GM23338 (cell line): ENCODE data around the gene VAV3. TPM values are rescaled to one million over a fixed set of nuclear protein-coding genes. Genes with fewer than 3 reads are reported as not detected.

Experiments
- ATAC-seq: fragments of 200-7000 bp; cut with Tn5 transposase; 3 replicates; pipeline ENCODE4 v1.9.1; 2020
- DNase-seq: peaks from one replicate; pipeline ENCODE4 v3.0.0-alpha.2; 2015; ENCODE audit warnings: low spot score
- H2AFZ ChIP-seq: fragments of 200-600 bp; sonication (generic); 2 replicates; pipeline ENCODE4 v1.8.0; 2016; ENCODE audit warnings: antibody characterized with exemption, mild to moderate bottlenecking, moderate library complexity
- H3F3A ChIP-seq: fragments of 200-600 bp; sonication (generic); replicated peaks from 2 replicates; pipeline ENCODE4 v1.8.0; 2017; ENCODE audit warnings: antibody characterized with exemption, mixed run types, low read depth
- H3K27ac ChIP-seq: fragments of 200-600 bp; sonication (generic); 2 replicates; pipeline ENCODE4 v1.6.1; 2016; ENCODE audit warnings: low read depth
- H3K27me3 ChIP-seq: fragments of 200-600 bp; sonication (generic); 2 replicates; pipeline ENCODE4 v1.8.0; 2016; ENCODE audit warnings: mild to moderate bottlenecking, mixed run types, moderate library complexity; ENCODE audit not compliant: insufficient read depth
- H3K36me3 ChIP-seq: fragments of 200-600 bp; sonication (generic); 2 replicates; pipeline ENCODE4 v1.8.0; 2016; ENCODE audit warnings: mild to moderate bottlenecking; ENCODE audit not compliant: insufficient read depth
- H3K4me1 ChIP-seq: fragments of 200-600 bp; sonication (generic); 2 replicates; pipeline ENCODE4 v1.8.0; 2016; ENCODE audit warnings: mild to moderate bottlenecking, moderate library complexity; ENCODE audit not compliant: insufficient read depth
- H3K4me2 ChIP-seq: fragments of 200-600 bp; sonication (generic); 2 replicates; pipeline ENCODE4 v1.7.1; 2017; ENCODE audit warnings: mixed run types
- H3K4me3 ChIP-seq: fragments of 200-600 bp; sonication (generic); 2 replicates; pipeline ENCODE4 v1.6.1; 2016; ENCODE audit warnings: mixed run types
- H3K79me2 ChIP-seq: fragments of 200-600 bp; sonication (generic); replicated peaks from 2 replicates; pipeline ENCODE4 v1.8.0; 2017; ENCODE audit warnings: mild to moderate bottlenecking; ENCODE audit not compliant: insufficient read depth
- H3K9me2 ChIP-seq: fragments of 200-600 bp; sonication (generic); 2 replicates; pipeline ENCODE4 v1.8.0; 2017; ENCODE audit not compliant: insufficient read depth
- H4K20me1 ChIP-seq: fragments of 200-600 bp; sonication (generic); replicated peaks from 2 replicates; pipeline ENCODE4 v1.8.0; 2017; ENCODE audit warnings: mild to moderate bottlenecking; ENCODE audit not compliant: insufficient read depth
- H3K27ac Mint-ChIP-seq: 2 replicates; pipeline ENCODE4 v1.8.0; 2020; ENCODE audit warnings: inconsistent platforms, mild to moderate bottlenecking, moderate library complexity, mixed read lengths
- H3K27me3 Mint-ChIP-seq: 3 replicates; pipeline ENCODE4 v1.8.0; 2022; ENCODE audit warnings: low read depth, mild to moderate bottlenecking, moderate library complexity, mixed read lengths, inconsistent platforms; ENCODE audit not compliant: insufficient read depth, poor library complexity
- H3K36me3 Mint-ChIP-seq: 3 replicates; pipeline ENCODE4 v1.8.0; 2021; ENCODE audit warnings: low read depth, mild to moderate bottlenecking, inconsistent platforms, moderate library complexity, mixed read lengths
- H3K4me1 Mint-ChIP-seq: 3 replicates; pipeline ENCODE4 v1.8.0; 2020; ENCODE audit warnings: mild to moderate bottlenecking, inconsistent platforms, mixed read lengths
- H3K4me3 Mint-ChIP-seq: 3 replicates; pipeline ENCODE4 v1.8.0; 2021; ENCODE audit warnings: moderate library complexity, mild to moderate bottlenecking, inconsistent platforms, mixed read lengths
- H3K9me3 Mint-ChIP-seq: 3 replicates; pipeline ENCODE4 v1.8.0; 2020; ENCODE audit warnings: moderate library complexity, mild to moderate bottlenecking, inconsistent platforms, mixed read lengths
- CREB1 ChIP-seq: fragments of 250-450 bp; sonication (Bioruptor Pico); IDR thresholded peaks from 2 replicates; pipeline ENCODE4 v1.5.0; 2020; ENCODE audit warnings: low read depth, mild to moderate bottlenecking, moderate library complexity
- ETS1 ChIP-seq: IDR thresholded peaks from 2 replicates; pipeline ENCODE4 v1.6.1; 2016; ENCODE audit warnings: antibody characterized with exemption
- EZH2 ChIP-seq: fragments of 200-600 bp; sonication (generic); IDR thresholded peaks from one replicate; pipeline ENCODE4 v1.8.0; 2017; ENCODE audit warnings: antibody characterized with exemption, mild to moderate bottlenecking, low read depth; ENCODE audit not compliant: unreplicated experiment
- EZH2phosphoT487 ChIP-seq: fragments of 200-600 bp; sonication (generic); IDR thresholded peaks from one replicate; pipeline ENCODE4 v1.8.1; 2018; ENCODE audit warnings: antibody characterized with exemption; ENCODE audit not compliant: unreplicated experiment
- JUNB ChIP-seq: IDR thresholded peaks from one replicate; pipeline ENCODE4 v1.6.1; 2016; ENCODE audit warnings: antibody characterized with exemption; ENCODE audit not compliant: unreplicated experiment
- NANOG ChIP-seq: IDR thresholded peaks from 2 replicates; pipeline ENCODE4 v1.6.1; 2016; ENCODE audit warnings: antibody characterized with exemption, borderline replicate concordance
- STAT1 ChIP-seq: IDR thresholded peaks from one replicate; pipeline ENCODE4 v1.6.1; 2016; ENCODE audit warnings: antibody characterized with exemption; ENCODE audit not compliant: unreplicated experiment
- ZNF114 ChIP-seq: fragments of 250-450 bp; sonication (Bioruptor Pico); IDR thresholded peaks from 2 replicates; pipeline ENCODE4 v1.5.0; 2020; ENCODE audit warnings: mild to moderate bottlenecking, moderate library complexity
- ZNF331 ChIP-seq: fragments of 250-450 bp; sonication (Bioruptor Pico); IDR thresholded peaks from 2 replicates; pipeline ENCODE4 v1.5.0; 2020; ENCODE audit warnings: low read depth, mild to moderate bottlenecking, moderate library complexity
- ZNF462 ChIP-seq: fragments of 250-450 bp; sonication (Bioruptor Pico); IDR thresholded peaks from 2 replicates; pipeline ENCODE4 v1.5.0; 2020; ENCODE audit warnings: mild to moderate bottlenecking, moderate library complexity
- polyA plus RNA-seq: library from polyadenylated mRNA; unstranded; fragments of >200 nt; fragmentation: Nextera tagmentation; extraction: Ambion mirVana; gene quantifications from 2 replicates; pipeline ENCODE4 v1.2.1, GENCODE V29; 2016
- total RNA-seq: library from RNA; depleted of rRNA; stranded (reverse); fragments of >200 nt; shearing (Covaris generic); gene quantifications from 2 replicates; pipeline ENCODE4 v1.2.3, GENCODE V29; 2014
- TF ChIP-seq, protein P1 (sequence below): IDR thresholded peaks from one replicate; pipeline ENCODE4 v1.6.1; 2018; ENCODE audit warnings: antibody characterized with exemption; ENCODE audit not compliant: unreplicated experiment
- TF ChIP-seq, protein P2 (sequence below), 2 experiments: fragments of 200-600 bp in 1 of 2; sonication (generic) in 1 of 2; conservative IDR thresholded peaks; 2 replicates each; pipeline versions ENCODE4 v1.5.1 to v1.6.1; 2016 to 2017; ENCODE audit warnings: antibody characterized with exemption in 2 of 2, low read depth in 2 of 2, mild to moderate bottlenecking in 2 of 2, moderate library complexity in 1 of 2

Gene VAV3
- total and polyA plus RNA-seq, 2 experiments from 2014 or later: 3.0 to 11.3 TPM

GRCh38 chr1:108007531-108007930, 42.6 kb upstream of the VAV3 start (continued):
- TF ChIP-seq ETS1 (no peak), JUNB (no peak), CREB1 (no peak), ZNF114 (CRISPR knock-in tag) (no peak)

- no peaks in the 10 kb centered on the region for H3K27me3 Mint-ChIP-seq
- no peak overlapping the region for H3K4me2 ChIP-seq
- H3K4me3 ChIP-seq: no peak overlapping the region
- no peaks in the 10 kb centered on the region for H3K79me2 ChIP-seq
- H3K27ac Mint-ChIP-seq: no peak overlapping the region
- ATAC-seq (no peak), DNase-seq (no peak)
- H3K4me3 Mint-ChIP-seq: no peak overlapping the region
- H3K4me1 Mint-ChIP-seq: peaks cover 5% of the 10 kb centered on the region
- H3F3A ChIP-seq: no peaks in the 10 kb centered on the region
- H3K27me3 ChIP-seq: no peaks in the 10 kb centered on the region
- TF ChIP-seq, protein P1, sequence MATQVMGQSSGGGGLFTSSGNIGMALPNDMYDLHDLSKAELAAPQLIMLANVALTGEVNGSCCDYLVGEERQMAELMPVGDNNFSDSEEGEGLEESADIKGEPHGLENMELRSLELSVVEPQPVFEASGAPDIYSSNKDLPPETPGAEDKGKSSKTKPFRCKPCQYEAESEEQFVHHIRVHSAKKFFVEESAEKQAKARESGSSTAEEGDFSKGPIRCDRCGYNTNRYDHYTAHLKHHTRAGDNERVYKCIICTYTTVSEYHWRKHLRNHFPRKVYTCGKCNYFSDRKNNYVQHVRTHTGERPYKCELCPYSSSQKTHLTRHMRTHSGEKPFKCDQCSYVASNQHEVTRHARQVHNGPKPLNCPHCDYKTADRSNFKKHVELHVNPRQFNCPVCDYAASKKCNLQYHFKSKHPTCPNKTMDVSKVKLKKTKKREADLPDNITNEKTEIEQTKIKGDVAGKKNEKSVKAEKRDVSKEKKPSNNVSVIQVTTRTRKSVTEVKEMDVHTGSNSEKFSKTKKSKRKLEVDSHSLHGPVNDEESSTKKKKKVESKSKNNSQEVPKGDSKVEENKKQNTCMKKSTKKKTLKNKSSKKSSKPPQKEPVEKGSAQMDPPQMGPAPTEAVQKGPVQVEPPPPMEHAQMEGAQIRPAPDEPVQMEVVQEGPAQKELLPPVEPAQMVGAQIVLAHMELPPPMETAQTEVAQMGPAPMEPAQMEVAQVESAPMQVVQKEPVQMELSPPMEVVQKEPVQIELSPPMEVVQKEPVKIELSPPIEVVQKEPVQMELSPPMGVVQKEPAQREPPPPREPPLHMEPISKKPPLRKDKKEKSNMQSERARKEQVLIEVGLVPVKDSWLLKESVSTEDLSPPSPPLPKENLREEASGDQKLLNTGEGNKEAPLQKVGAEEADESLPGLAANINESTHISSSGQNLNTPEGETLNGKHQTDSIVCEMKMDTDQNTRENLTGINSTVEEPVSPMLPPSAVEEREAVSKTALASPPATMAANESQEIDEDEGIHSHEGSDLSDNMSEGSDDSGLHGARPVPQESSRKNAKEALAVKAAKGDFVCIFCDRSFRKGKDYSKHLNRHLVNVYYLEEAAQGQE: no peak
- no peak for TF ChIP-seq EZH2
- TF ChIP-seq ZNF331: no peak
- TF ChIP-seq JUNB: no peak
- TF ChIP-seq EZH2phosphoT487: no peak
- no peak for TF ChIP-seq NANOG
- TF ChIP-seq, protein P2, sequence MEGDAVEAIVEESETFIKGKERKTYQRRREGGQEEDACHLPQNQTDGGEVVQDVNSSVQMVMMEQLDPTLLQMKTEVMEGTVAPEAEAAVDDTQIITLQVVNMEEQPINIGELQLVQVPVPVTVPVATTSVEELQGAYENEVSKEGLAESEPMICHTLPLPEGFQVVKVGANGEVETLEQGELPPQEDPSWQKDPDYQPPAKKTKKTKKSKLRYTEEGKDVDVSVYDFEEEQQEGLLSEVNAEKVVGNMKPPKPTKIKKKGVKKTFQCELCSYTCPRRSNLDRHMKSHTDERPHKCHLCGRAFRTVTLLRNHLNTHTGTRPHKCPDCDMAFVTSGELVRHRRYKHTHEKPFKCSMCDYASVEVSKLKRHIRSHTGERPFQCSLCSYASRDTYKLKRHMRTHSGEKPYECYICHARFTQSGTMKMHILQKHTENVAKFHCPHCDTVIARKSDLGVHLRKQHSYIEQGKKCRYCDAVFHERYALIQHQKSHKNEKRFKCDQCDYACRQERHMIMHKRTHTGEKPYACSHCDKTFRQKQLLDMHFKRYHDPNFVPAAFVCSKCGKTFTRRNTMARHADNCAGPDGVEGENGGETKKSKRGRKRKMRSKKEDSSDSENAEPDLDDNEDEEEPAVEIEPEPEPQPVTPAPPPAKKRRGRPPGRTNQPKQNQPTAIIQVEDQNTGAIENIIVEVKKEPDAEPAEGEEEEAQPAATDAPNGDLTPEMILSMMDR (conservative IDR thresholded peaks at IDR 0.05; ENCODE audit: low read depth in 2 of 2): no peak
- TF ChIP-seq CREB1: no peak
- TF ChIP-seq ZNF462: no peak
- no peak for TF ChIP-seq ETS1
- TF ChIP-seq STAT1: no peak
- H3K27ac ChIP-seq: no peak overlapping the region
- no peaks in the 10 kb centered on the region; the same call in 2 of the 3 replicates for H3K9me3 Mint-ChIP-seq
- no peaks in the 10 kb centered on the region for H4K20me1 ChIP-seq
- no peaks in the 10 kb centered on the region for H3K36me3 Mint-ChIP-seq
- H2AFZ ChIP-seq: no peak overlapping the region
- H3K9me2 ChIP-seq: 0 out of 2 replicates have a peak, but pooled peaks cover 4% of the 10 kb centered on the region
- no peaks in the 10 kb centered on the region for H3K36me3 ChIP-seq
- H3K4me1 ChIP-seq: peaks cover 7% of the 10 kb centered on the region
Measured at GRCh38 chr1:108007070-108007469, 42.1 kb upstream of the VAV3 start.
